ENCODE data around the gene PTPRN. TPM values are rescaled to one million over a fixed set of nuclear protein-coding genes. Genes with fewer than 3 reads are reported as not detected.
"Not testable (repeated sequence)": the region's sequence is repeated elsewhere in the genome, so short reads cannot be mapped to it uniquely, and the experiment has no call there.

The PTPRN gene
- polyA plus RNA-seq, 1 donor from 2014 or later, result 66.4 TPM

DNA sequence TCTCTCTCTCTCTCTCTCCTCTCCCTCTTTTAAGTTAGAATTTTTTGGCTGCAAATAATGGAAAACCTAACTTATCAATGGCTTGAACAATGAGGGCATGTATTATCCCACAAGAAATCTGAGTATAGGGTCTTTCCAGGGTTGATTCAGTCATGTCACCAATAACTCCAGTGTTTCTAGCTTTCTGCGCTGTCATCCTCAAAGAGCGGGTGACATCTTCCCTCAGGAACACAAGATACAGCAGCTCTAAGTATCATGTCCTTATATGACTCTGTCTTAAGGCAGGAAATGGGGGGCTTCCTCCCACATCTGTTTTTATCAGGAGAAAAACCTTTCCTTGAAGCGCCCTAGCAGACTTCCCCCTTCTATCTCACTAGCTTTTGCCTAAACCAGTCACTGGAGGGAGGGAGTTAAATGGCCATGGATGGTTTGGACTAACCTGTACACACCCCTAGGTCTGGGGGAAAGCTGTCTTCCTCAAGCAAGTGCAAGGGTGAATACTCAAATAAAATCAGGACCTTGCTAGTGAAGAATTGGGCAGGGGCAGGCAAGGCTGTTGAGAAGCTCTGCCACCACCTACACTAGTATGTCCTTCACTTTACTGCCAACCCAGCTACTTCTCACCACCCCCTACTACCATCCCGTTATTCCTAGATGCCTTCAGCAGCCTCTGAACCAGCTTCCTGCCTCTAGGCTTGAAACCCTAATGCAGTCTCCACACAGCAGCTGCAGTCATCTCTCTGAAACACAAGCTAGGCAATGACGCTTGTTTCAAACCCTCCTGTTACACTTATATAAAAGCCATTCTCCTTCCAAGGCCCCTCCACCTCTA, 48.0 kb downstream of the PTPRN start:
- Histone ChIP-seq H3K27ac (ENCODE audit: low read length) (no peak overlapping the region), H3K9ac (ENCODE audit: low read length) (no peak overlapping the region), H4K20me1 (ENCODE audit: insufficient read depth) (no peaks in the 10 kb centered on the region), H2AFZ (ENCODE audit: low read depth, low read length) (no peak overlapping the region), H3K36me3 (ENCODE audit: insufficient read depth, low read length) (no peaks in the 10 kb centered on the region), H3K4me3 (ENCODE audit: low read length) (no peak overlapping the region), H3K79me2 (replicated peaks; ENCODE audit: insufficient read depth, low read length) (no peaks in the 10 kb centered on the region), H3K27me3 (ENCODE audit: insufficient read depth, low read depth, low read length) (peaks cover 46% of the 10 kb centered on the region), H3K4me2 (ENCODE audit: low read length) (no peak overlapping the region), H3K9me2 (ENCODE audit: insufficient read depth, low read length) (no peaks in the 10 kb centered on the region), H3K9me3 (ENCODE audit: low read length) (no peaks in the 10 kb centered on the region), H3F3A (ENCODE audit: insufficient read depth, low read length, poor library complexity, severe bottlenecking) (no peaks in the 10 kb centered on the region)
- TF ChIP-seq, protein P1, sequence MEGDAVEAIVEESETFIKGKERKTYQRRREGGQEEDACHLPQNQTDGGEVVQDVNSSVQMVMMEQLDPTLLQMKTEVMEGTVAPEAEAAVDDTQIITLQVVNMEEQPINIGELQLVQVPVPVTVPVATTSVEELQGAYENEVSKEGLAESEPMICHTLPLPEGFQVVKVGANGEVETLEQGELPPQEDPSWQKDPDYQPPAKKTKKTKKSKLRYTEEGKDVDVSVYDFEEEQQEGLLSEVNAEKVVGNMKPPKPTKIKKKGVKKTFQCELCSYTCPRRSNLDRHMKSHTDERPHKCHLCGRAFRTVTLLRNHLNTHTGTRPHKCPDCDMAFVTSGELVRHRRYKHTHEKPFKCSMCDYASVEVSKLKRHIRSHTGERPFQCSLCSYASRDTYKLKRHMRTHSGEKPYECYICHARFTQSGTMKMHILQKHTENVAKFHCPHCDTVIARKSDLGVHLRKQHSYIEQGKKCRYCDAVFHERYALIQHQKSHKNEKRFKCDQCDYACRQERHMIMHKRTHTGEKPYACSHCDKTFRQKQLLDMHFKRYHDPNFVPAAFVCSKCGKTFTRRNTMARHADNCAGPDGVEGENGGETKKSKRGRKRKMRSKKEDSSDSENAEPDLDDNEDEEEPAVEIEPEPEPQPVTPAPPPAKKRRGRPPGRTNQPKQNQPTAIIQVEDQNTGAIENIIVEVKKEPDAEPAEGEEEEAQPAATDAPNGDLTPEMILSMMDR (IDR thresholded peaks at IDR 0.05; ENCODE audit: poor library complexity, severe bottlenecking), result no peak
- no peak for TF ChIP-seq EP300 (conservative IDR thresholded peaks at IDR 0.05; ENCODE audit: poor library complexity, severe bottlenecking)
- no peak for TF ChIP-seq RAD21 (conservative IDR thresholded peaks at IDR 0.05)
- no peak for TF ChIP-seq TAF1 (IDR thresholded peaks at IDR 0.05; ENCODE audit: low read depth)
- no peak for TF ChIP-seq MXI1 (conservative IDR thresholded peaks at IDR 0.05; ENCODE audit: poor library complexity, severe bottlenecking)
- TF ChIP-seq SMC3 (conservative IDR thresholded peaks at IDR 0.05; ENCODE audit: poor library complexity), result no peak
- no peak for TF ChIP-seq EZH2 (IDR thresholded peaks at IDR 0.05; ENCODE audit: borderline replicate concordance, insufficient read depth, low read length, poor library complexity, severe bottlenecking)
- TF ChIP-seq POLR2AphosphoS5 (IDR thresholded peaks at IDR 0.05), result no peak
- TF ChIP-seq, protein P2, sequence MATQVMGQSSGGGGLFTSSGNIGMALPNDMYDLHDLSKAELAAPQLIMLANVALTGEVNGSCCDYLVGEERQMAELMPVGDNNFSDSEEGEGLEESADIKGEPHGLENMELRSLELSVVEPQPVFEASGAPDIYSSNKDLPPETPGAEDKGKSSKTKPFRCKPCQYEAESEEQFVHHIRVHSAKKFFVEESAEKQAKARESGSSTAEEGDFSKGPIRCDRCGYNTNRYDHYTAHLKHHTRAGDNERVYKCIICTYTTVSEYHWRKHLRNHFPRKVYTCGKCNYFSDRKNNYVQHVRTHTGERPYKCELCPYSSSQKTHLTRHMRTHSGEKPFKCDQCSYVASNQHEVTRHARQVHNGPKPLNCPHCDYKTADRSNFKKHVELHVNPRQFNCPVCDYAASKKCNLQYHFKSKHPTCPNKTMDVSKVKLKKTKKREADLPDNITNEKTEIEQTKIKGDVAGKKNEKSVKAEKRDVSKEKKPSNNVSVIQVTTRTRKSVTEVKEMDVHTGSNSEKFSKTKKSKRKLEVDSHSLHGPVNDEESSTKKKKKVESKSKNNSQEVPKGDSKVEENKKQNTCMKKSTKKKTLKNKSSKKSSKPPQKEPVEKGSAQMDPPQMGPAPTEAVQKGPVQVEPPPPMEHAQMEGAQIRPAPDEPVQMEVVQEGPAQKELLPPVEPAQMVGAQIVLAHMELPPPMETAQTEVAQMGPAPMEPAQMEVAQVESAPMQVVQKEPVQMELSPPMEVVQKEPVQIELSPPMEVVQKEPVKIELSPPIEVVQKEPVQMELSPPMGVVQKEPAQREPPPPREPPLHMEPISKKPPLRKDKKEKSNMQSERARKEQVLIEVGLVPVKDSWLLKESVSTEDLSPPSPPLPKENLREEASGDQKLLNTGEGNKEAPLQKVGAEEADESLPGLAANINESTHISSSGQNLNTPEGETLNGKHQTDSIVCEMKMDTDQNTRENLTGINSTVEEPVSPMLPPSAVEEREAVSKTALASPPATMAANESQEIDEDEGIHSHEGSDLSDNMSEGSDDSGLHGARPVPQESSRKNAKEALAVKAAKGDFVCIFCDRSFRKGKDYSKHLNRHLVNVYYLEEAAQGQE (IDR thresholded peaks at IDR 0.05; ENCODE audit: borderline replicate concordance), result no peak

DNA sequence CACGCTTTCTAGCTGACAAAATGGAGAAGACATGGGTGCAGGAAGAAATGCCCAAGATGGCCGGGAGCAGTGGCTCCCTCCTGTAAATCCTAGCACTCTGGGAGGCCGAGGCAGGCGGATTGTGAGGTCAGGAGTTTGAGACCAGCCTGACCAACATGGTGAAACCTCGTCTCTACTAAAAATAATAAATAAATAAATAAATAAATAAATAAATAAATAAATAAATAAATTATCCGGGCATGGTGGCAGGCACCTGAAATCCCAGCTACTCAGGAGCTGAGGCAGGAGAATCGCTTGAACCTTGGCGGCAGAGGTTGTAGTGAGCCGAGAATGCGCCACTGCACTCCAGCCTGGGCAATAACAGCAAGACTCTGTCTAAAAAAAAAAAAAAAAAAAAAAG, 50.3 kb downstream of the PTPRN start:
- peaks cover 69% of the 10 kb centered on the region for H3K27me3 ChIP-seq (ENCODE audit: insufficient read depth, low read depth, low read length)
- H3K9ac ChIP-seq (ENCODE audit: low read length); H3K9me3 ChIP-seq (ENCODE audit: low read length); H4K20me1 ChIP-seq (ENCODE audit: insufficient read depth); H3K4me2 ChIP-seq (ENCODE audit: low read length); H3K36me3 ChIP-seq (ENCODE audit: insufficient read depth, low read length); H3K27ac ChIP-seq (ENCODE audit: low read length); H3K9me2 ChIP-seq (ENCODE audit: insufficient read depth, low read length); H3K4me3 ChIP-seq (ENCODE audit: low read length); H3K79me2 ChIP-seq (replicated peaks; ENCODE audit: insufficient read depth, low read length); H2AFZ ChIP-seq (ENCODE audit: low read depth, low read length); H3F3A ChIP-seq (ENCODE audit: insufficient read depth, low read length, poor library complexity, severe bottlenecking): not testable (repeated sequence)
